Measurements from ENCODE around the gene TAMM41.

The TAMM41 gene

DNA sequence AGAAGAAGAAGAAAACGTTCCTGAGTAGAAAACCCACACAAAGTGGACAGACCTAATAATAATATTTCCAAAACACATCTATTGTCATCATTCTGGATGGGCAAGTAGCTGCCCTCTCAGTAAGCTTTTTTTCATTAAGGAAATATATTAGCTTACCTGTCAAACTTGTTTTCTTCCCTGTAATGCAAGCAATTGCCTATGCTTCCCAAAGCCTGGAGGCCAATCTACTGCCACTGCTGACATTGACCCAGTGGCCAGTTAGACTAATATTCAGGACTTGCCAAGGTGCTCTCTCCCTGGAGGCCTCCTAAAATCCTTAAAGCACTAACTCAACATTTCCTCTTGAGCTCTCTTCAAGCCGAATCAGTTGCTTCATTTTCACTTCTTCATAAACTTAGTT, 86.7 kb downstream of the TAMM41 start:
- Histone ChIP-seq H3K79me2 (ENCODE audit: insufficient read depth, low read length) (no peaks in the 10 kb centered on the region), H3K4me3 (ENCODE audit: low read length, poor library complexity, severe bottlenecking) (no peak overlapping the region), H2AFZ (ENCODE audit: low read length) (no peak overlapping the region), H3K9me2 (replicated peaks; ENCODE audit: low read depth, low read length) (no peaks in the 10 kb centered on the region), H3K9me3 (ENCODE audit: insufficient read depth, low read depth, low read length) (no peaks in the 10 kb centered on the region), H3K36me3 (ENCODE audit: insufficient read depth, low read length) (no peaks in the 10 kb centered on the region), H3K4me1 (ENCODE audit: insufficient read depth, low read length, poor library complexity, severe bottlenecking) (peaks cover under 1% of the 10 kb centered on the region), H3F3A (ENCODE audit: low read depth) (no peaks in the 10 kb centered on the region), H3K9ac (ENCODE audit: low read depth, low read length, poor library complexity, severe bottlenecking) (no peak overlapping the region), H3K27me3 (ENCODE audit: insufficient read depth, low read length, poor library complexity, severe bottlenecking) (no peaks in the 10 kb centered on the region), H4K20me1 (ENCODE audit: insufficient read depth, low read length, poor library complexity, severe bottlenecking) (no peaks in the 10 kb centered on the region), H3K4me2 (ENCODE audit: low read depth, low read length, poor library complexity, severe bottlenecking) (no peak overlapping the region)
- TF ChIP-seq, protein P1, sequence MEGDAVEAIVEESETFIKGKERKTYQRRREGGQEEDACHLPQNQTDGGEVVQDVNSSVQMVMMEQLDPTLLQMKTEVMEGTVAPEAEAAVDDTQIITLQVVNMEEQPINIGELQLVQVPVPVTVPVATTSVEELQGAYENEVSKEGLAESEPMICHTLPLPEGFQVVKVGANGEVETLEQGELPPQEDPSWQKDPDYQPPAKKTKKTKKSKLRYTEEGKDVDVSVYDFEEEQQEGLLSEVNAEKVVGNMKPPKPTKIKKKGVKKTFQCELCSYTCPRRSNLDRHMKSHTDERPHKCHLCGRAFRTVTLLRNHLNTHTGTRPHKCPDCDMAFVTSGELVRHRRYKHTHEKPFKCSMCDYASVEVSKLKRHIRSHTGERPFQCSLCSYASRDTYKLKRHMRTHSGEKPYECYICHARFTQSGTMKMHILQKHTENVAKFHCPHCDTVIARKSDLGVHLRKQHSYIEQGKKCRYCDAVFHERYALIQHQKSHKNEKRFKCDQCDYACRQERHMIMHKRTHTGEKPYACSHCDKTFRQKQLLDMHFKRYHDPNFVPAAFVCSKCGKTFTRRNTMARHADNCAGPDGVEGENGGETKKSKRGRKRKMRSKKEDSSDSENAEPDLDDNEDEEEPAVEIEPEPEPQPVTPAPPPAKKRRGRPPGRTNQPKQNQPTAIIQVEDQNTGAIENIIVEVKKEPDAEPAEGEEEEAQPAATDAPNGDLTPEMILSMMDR (conservative IDR thresholded peaks at IDR 0.05; ENCODE audit: low read length), result no peak
- TF ChIP-seq EZH2phosphoT487 (IDR thresholded peaks at IDR 0.05; ENCODE audit: borderline replicate concordance), result no peak

DNA sequence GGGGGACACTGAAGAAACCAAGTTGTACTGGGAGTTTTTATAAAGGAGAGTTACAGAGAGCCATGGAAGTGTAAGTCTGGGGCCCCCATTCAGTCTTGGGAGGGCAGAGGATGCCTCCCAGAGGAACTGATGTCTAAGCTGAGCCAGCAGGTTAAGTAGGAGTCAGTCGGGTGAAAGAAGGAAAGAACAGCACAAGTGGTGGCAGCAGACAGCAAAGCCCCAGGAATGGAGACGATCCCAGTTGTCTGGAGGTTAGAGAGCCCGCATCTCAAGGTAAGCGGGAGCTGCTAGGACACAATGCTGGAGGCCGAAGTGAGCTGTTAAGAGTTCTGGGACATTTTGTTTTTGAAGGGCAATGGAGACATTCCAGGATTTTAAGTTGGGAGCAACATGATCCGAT, 88.8 kb downstream of the TAMM41 start:
- no peaks in the 10 kb centered on the region for H3K79me2 ChIP-seq (ENCODE audit: insufficient read depth, low read length)
- no peak overlapping the region for H3K4me2 ChIP-seq (ENCODE audit: low read depth, low read length, poor library complexity, severe bottlenecking)
- H3F3A ChIP-seq (ENCODE audit: low read depth), result no peaks in the 10 kb centered on the region
- no peaks in the 10 kb centered on the region for H3K9me3 ChIP-seq (ENCODE audit: insufficient read depth, low read depth, low read length)
- H3K9ac ChIP-seq (ENCODE audit: low read depth, low read length, poor library complexity, severe bottlenecking), result no peak overlapping the region
- no peaks in the 10 kb centered on the region for H3K27me3 ChIP-seq (ENCODE audit: insufficient read depth, low read length, poor library complexity, severe bottlenecking)
- H3K9me2 ChIP-seq (replicated peaks; ENCODE audit: low read depth, low read length), result no peaks in the 10 kb centered on the region
- no peak overlapping the region for H2AFZ ChIP-seq (ENCODE audit: low read length)
- no peaks in the 10 kb centered on the region for H3K36me3 ChIP-seq (ENCODE audit: insufficient read depth, low read length)
- no peaks in the 10 kb centered on the region for H4K20me1 ChIP-seq (ENCODE audit: insufficient read depth, low read length, poor library complexity, severe bottlenecking)
- TF ChIP-seq, protein P1 (conservative IDR thresholded peaks at IDR 0.05; ENCODE audit: low read length), result no peak
- TF ChIP-seq EZH2phosphoT487 (IDR thresholded peaks at IDR 0.05; ENCODE audit: borderline replicate concordance), result no peak
- no peak overlapping the region for H3K4me3 ChIP-seq (ENCODE audit: low read length, poor library complexity, severe bottlenecking)
- H3K4me1 ChIP-seq (ENCODE audit: insufficient read depth, low read length, poor library complexity, severe bottlenecking), result no peaks in the 10 kb centered on the region

DNA sequence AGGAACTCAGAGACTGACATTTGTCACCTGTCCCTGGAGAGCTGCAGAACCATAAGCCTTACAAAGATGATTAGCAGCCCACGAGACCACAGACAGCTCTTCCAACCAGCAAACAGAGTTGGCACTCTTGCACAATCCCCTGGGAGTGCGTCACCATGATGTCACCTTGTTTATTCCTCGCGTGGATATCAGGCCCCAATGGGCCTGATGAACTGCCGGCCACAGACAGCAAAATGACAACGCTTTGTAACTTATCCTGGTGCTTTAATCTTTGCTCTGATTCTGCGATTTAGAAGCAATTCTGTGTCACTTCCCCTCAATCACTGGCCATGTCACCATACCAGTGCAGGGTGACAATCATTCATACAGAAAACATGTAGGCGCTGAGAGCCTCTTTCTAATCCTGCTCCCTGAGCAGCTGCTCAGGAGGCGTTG, 89.2 kb downstream of the TAMM41 start:
- no peak overlapping the region for H3K4me2 ChIP-seq (ENCODE audit: low read depth, low read length, poor library complexity, severe bottlenecking)
- no peaks in the 10 kb centered on the region for H3K27me3 ChIP-seq (ENCODE audit: insufficient read depth, low read length, poor library complexity, severe bottlenecking)
- no peaks in the 10 kb centered on the region for H3K9me3 ChIP-seq (ENCODE audit: insufficient read depth, low read depth, low read length)
- no peak overlapping the region for H3K9ac ChIP-seq (ENCODE audit: low read depth, low read length, poor library complexity, severe bottlenecking)
- no peak overlapping the region for H2AFZ ChIP-seq (ENCODE audit: low read length)
- H3K9me2 ChIP-seq (replicated peaks; ENCODE audit: low read depth, low read length), result no peaks in the 10 kb centered on the region
- H3K4me1 ChIP-seq (ENCODE audit: insufficient read depth, low read length, poor library complexity, severe bottlenecking), result no peaks in the 10 kb centered on the region
- no peaks in the 10 kb centered on the region for H3K79me2 ChIP-seq (ENCODE audit: insufficient read depth, low read length)
- TF ChIP-seq EZH2phosphoT487 (IDR thresholded peaks at IDR 0.05; ENCODE audit: borderline replicate concordance), result no peak
- TF ChIP-seq, protein P1 (conservative IDR thresholded peaks at IDR 0.05; ENCODE audit: low read length), result no peak
- no peak overlapping the region for H3K4me3 ChIP-seq (ENCODE audit: low read length, poor library complexity, severe bottlenecking)
- H4K20me1 ChIP-seq (ENCODE audit: insufficient read depth, low read length, poor library complexity, severe bottlenecking), result no peaks in the 10 kb centered on the region
- H3F3A ChIP-seq (ENCODE audit: low read depth), result no peaks in the 10 kb centered on the region
- H3K36me3 ChIP-seq (ENCODE audit: insufficient read depth, low read length), result no peaks in the 10 kb centered on the region

Measured in Loucy (cell line).